Measurements from ENCODE around the gene VEGFA.
"Not testable (repeated sequence)": the region's sequence is repeated elsewhere in the genome, so short reads cannot be mapped to it uniquely, and the experiment has no call there.

VEGFA gene

GRCh38 chr6:43806043-43806757 lies 36.2 kb downstream of the VEGFA start:
- DNase-seq = no peak

- DNase-seq = no peak
These were observed 36.8 kb downstream of the VEGFA start for GRCh38 chr6:43806758-43807227.

- DNase-seq = peak; percentile 85
These were observed 37.4 kb downstream of the VEGFA start for GRCh38 chr6:43807228-43808061.

DNA sequence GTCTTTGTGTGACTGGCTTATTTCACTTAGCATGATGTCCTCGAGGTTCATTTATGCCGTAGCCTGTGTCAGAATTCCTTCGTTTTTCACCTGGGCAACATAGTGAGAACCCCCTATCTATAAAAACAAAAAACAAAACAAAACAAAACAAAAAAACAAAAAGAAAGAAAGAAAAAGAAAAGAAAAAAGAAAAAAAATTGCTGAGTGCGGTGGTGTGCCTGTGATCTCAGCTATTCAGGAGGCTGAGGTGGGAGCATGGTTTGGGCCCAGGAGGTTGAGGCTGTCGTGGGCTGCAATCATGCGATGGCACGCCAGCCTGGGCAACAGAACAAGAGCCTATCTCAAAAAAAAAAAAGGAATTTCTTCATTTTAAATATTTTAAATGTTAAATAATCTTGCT lies 38.4 kb downstream of the VEGFA start:
- DNase-seq = no peak

DNA sequence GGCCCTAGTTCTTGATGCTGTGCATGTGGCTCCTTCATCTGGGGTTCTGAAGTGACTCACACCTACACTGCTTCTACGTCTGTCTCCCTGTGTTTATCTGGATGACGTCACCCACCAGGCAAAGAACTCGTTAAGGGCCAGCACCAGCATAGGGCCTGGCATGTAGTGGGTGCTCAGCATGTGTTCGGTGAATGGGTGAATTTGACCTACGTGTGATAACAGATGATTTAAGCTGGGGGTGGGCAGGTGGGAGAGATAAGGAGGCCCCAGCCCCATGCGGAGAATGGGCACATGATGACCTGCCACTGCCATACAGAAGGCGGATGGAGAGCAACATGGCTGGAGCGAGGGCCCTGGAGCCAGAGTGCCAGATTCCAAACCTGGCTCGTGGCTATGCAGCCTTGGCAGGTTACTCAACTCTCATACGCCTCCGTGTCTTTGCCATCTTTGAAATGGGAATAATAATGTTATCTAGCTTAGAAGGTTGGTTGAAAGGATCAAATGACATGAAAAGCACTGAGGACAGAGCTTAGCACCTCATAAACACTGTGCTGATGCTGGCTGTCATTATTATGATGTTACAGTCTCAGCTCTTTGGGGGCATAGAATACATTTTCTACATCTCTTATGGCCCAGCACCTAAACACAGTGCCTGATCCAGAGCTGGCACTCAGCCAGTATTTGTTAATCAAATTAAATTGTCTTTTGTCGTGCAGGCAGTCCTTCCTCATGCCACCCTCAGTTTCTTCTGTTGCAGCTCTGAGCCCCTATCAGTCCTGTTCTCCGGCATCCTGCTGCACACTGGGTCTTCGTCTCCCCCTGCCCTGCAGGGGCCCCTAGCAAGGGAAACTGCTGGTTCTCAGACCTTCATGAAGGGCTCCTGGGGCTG lies 39.6 kb downstream of the VEGFA start:
- DNase-seq = peak; percentile 85

DNA sequence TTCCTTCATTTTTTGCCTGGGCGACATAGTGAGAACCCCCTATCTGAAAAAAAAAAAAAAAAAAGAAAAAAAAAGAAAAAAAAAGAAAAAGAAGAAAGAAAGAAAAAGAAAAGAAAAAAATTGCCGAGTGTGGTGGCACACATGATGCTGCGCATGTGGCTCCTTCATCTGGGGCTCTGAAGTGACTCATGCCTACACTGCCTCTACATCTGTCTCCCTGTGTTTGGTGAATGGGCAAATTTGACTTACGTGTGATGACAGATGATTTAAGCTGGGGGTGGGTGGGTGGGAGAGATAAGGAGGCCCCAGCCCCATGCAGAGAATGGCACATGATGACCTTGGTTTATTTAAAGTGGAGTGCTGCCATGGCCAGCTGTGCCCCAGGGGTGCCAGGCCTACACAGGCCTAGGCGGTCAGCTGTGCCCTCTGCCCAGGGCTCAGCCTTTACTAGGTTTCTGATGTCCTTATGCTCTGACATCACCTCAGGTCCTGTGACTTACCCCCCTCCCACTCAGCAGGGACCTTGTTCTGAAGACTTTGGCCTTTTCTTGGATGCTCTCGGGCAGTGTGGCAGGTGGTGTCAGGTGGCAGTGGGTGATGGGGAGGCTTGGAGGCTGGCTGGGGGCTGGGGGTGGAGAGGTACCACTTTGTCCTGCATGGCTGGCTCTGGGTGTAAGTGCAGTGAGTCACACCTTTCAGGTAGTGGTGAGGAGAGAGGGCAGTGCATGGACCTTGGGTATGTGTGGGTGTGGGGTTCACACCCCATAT lies 41.1 kb downstream of the VEGFA start:
- DNase-seq = no peak

DNA sequence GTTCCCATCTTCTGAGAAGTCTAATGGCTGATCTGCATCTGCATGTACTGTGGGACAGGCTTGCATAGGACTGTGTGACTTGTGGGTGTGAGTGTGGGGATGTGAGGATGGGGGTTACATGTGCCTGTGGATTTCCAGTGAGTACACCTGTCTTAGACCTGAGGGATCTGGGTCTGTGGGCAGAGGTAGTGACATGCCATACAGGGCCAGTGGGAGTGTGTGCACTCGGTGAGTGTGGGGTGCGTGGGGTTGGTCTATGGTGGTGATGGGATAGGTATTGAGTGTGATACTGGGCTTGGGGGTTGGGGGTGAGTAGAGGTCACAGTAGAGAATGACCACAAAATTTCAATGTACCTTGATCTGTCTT lies 41.7 kb downstream of the VEGFA start:
- no peak for DNase-seq

DNA sequence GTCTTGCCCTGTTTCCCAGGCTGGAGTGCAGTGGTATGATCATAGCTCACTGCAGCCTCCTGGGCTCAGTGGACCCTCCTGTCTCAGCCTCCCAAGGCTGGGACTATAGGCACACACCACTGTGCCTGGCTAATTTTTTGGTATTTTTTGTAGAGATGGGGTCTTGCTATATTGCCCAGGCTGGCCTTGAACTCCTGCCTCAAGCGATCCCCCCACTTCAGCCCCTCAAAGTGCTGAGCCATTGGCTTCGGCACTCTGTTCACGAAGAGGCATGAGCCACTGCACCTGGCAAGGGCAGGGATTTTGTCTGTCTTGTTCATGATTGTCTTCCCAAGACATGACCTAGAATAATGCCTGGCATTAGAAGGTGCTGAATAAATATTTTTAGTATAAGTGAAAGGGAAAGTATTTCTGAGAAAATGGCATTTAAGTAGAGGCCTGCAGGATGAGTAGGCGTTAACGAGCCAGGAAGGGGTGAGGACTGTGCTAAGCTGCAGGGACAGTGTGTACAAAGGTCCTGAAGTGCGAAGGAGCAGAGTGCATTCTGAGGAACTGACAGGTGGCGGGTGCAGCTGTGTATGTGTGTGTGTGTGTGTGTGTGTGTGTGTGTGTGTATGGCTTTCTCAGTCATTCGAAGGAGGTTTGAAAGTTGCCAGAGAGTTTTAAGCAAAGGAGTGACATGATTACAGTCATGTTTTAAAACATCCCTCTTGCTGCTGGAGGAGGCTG lies 43.0 kb downstream of the VEGFA start:
- peak; percentile 76 for DNase-seq

DNA sequence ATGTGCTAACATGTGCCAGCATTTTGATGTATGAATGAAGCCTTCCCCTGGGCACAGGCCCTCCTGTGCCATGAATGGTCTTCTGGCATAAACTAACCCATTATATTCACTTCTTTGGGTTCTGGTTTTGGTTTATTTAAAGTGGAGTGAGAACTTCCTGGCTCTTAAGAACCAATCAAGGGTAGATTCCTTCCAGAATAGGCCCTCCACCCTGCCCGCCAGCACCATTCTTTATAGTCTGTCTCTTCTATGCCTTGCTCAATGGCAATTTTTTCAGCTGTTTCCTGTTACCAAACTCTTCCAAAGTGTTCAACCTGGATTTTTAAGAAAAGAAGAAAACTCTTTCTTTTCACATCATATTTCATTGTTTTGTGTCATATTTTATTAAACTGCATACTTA lies 44.1 kb downstream of the VEGFA start:
- no peak for DNase-seq

DNA sequence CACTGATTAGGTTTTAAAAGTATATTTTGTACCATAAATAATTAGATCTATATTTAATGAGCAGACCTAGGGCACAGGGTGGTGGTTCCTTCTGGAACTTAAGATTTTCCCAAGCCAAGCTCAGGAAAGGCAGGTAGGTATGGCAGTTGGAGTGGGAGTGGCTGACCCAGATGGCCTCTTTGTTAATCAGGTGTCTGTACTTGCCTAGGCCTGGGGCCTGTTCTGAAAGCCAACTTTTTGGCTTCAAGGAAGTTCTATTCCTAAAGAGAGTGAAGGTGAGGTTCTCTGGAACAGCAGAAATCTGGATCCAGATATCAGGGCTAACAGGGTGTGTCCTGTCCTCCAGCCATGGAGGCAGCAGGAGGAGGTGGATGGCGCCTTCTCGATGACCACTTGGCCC lies 44.9 kb downstream of the VEGFA start:
- no peak for DNase-seq

GRCh38 chr6:43817192-43817591 lies 47.2 kb downstream of the VEGFA start:
- DNase-seq = peak; percentile 70

DNA sequence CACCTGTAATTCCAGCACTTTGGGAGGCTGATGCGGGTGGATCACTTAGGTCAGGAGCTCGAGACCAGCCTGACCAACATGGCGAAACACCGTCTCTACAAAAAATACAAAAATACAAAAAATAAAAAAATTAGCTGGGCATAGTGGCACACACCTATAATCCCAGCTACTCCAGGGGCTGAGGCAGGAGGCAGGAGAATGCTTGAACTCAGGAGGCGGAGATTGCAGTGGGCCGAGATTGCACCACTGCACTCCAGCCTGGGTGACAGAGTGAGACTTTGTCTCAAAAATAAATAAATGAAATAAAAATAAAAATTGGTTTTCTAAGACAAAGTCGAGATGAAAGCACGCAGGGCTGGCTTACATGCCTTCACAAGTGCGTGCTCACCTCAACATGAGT lies 49.0 kb downstream of the VEGFA start:
- not testable (repeated sequence) for DNase-seq

DNA sequence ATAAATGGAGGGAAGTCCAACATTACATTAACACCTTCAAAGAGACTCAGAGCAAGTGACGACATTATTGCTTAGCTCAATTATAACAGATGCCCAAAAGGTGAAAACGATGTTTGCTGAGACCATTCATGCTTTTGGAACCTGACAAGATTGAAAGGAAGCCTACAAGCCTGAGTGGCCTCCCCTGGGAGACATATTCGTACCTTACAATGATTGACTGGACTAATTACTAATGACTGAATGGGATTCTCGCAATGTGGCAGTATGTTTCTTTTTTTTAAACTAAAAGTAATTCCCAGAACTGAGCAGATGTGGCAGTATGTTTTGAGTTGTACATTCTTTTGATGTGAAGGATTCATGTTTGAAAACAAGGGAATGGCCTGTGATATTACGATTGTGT lies 49.9 kb downstream of the VEGFA start:
- DNase-seq = no peak

GRCh38 chr6:43820486-43820885 lies 50.5 kb downstream of the VEGFA start:
- DNase-seq = no peak

DNA sequence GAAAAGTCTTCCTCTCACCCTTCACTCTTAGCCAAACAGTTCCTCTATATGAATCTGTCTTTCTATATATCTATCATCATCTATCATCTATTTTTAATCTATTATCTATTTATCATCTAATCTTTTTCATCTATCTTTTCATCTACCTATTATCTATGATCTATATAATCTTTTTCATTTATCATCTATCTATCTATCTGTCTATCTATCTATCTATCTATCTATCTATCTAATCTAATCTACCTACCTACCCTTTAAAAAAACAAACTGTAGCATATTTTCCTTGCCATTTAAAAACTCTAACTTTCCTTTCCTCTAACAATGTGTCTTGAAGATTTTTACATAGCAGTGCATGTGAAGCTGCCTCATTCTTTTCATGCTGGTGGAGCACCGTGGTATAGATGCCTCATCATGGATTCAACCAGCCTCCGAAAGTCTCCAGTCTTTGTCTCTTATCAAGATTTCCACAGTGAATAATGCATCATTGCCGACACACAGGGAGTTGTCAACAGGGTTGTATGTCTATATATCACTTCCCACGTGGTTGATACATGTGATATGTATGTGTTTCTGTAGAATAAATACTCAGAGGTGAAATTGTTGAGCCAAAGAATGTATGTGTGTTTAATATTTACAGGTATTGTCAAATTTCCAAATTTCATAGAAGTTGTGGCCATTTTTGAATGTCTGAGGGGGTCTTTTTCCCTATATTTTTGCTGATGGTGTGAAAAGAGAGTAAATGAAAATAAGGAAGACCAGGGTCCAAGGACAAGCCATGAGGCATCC lies 51.3 kb downstream of the VEGFA start:
- no peak for DNase-seq

- no peak for DNase-seq
These were observed 53.4 kb downstream of the VEGFA start for GRCh38 chr6:43823390-43823789.

GRCh38 chr6:43823879-43824702 lies 54.1 kb downstream of the VEGFA start:
- no peak for DNase-seq

GRCh38 chr6:43824703-43825064 lies 54.7 kb downstream of the VEGFA start:
- DNase-seq = no peak

GRCh38 chr6:43825187-43826115 lies 55.4 kb downstream of the VEGFA start:
- no peak for DNase-seq
